ENCODE results near the gene RTTN. TPM values are rescaled to one million over a fixed set of nuclear protein-coding genes. Genes with fewer than 3 reads are reported as not detected.
A peak's percentile ranks its signal among the peaks of the same experiment; 100 is the strongest.

The RTTN gene
- total and polyA plus RNA-seq, 9 of the 15 experiments (the other 6 are each of a cell fraction or from before 2014, with no cell fraction given), result 3.1 to 18.3 (median 10.6) TPM

DNA sequence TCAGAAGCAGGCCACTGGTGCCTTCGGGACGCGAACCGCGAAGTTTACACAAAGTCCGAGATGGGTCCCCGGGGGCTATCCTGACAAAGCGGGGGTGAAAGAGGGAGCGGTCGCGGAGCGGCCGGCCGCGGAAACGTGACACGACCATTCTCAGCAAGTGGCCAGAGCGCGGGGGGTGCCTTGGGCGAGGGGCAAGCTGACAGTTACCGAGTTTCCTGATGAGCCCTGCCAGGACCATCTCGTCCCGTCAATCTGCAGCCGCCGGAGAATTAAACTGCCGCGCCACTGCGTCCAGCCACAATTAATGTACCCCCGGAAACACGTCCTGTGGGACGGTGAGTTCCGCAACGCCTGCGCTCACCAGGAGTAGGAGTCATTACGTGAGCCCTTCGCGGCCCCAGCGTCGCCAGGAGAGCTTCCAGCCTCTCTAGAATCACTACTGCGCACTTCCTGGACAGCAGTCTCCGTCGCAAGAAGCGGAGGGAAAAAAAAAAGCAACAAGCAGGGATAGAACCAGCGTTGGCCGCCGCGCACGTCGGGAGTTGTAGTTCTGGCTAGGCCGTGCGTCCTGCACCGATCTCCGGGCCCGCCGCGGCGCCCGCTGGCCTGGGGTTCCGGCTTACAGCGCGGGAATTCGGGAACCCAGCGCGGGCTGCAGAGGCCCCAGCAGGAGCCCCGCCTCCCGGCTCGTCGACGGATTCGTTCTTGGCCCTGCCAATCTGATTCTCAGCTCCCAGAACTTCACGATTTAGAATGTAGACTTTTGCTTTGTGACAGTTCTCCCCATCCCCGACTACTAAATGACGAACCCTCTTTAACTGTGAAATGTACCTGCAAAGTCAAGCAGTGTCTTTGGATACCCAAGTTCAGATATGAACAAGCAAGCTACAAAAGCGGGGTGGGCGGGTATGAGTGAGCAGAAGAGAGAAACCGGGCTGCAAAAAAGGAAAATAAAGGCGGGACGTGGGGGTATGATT, at the start of gene RTTN (continued):
- TF ChIP-seq ARHGAP35 (IDR thresholded peaks at IDR 0.05; ENCODE audit: partially characterized antibody) (no peak), RFX7 (CRISPR knock-in tag; IDR thresholded peaks at IDR 0.05) (no peak), EHMT2 (IDR thresholded peaks at IDR 0.05) (no peak), FOXJ2 (tag; IDR thresholded peaks at IDR 0.05) (no peak; the same call in 1 of the 2 replicates), JUN (IDR thresholded peaks at IDR 0.05; ENCODE audit: borderline replicate concordance, low read depth, low read length) (no peak), JUN (CRISPR knock-in tag; IDR thresholded peaks at IDR 0.05; ENCODE audit: borderline replicate concordance) (no peak), SMAD3 (CRISPR knock-in tag; conservative IDR thresholded peaks at IDR 0.05) (no peak), POLR2G (IDR thresholded peaks at IDR 0.05; ENCODE audit: low read depth, low read length) (peak; percentile 85), NR2F6 (CRISPR knock-in tag; IDR thresholded peaks at IDR 0.05) (no peak), TCF3 (CRISPR knock-in tag; IDR thresholded peaks at IDR 0.05) (no peak), ZNF518B (CRISPR knock-in tag; IDR thresholded peaks at IDR 0.05) (no peak), RHOXF2B (CRISPR knock-in tag; conservative IDR thresholded peaks at IDR 0.05) (no peak)
- TF ChIP-seq, protein P1, sequence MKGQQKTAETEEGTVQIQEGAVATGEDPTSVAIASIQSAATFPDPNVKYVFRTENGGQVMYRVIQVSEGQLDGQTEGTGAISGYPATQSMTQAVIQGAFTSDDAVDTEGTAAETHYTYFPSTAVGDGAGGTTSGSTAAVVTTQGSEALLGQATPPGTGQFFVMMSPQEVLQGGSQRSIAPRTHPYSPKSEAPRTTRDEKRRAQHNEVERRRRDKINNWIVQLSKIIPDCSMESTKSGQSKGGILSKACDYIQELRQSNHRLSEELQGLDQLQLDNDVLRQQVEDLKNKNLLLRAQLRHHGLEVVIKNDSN (CRISPR knock-in tag; IDR thresholded peaks at IDR 0.05), result no peak
